Measurements from ENCODE around the gene SPINT2. TPM values are rescaled to one million over a fixed set of nuclear protein-coding genes. Genes with fewer than 3 reads are reported as not detected.

SPINT2 gene
- total RNA-seq, 1 donor from 2014 or later: 28.0 TPM

- Mint-ChIP-seq H3K27ac (ENCODE audit: unreplicated experiment) (no peak overlapping the region), H3K27me3 (ENCODE audit: low read depth) (peaks cover 3% of the 10 kb centered on the region), H3K36me3 (ENCODE audit: low read depth) (no peaks in the 10 kb centered on the region), H3K4me1 (ENCODE audit: low read depth) (peaks cover 14% of the 10 kb centered on the region), H3K4me3 (ENCODE audit: unreplicated experiment) (no peak overlapping the region), H3K9me3 (ENCODE audit: low read depth) (no peaks in the 10 kb centered on the region)
- TF ChIP-seq, protein P1, sequence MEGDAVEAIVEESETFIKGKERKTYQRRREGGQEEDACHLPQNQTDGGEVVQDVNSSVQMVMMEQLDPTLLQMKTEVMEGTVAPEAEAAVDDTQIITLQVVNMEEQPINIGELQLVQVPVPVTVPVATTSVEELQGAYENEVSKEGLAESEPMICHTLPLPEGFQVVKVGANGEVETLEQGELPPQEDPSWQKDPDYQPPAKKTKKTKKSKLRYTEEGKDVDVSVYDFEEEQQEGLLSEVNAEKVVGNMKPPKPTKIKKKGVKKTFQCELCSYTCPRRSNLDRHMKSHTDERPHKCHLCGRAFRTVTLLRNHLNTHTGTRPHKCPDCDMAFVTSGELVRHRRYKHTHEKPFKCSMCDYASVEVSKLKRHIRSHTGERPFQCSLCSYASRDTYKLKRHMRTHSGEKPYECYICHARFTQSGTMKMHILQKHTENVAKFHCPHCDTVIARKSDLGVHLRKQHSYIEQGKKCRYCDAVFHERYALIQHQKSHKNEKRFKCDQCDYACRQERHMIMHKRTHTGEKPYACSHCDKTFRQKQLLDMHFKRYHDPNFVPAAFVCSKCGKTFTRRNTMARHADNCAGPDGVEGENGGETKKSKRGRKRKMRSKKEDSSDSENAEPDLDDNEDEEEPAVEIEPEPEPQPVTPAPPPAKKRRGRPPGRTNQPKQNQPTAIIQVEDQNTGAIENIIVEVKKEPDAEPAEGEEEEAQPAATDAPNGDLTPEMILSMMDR (IDR thresholded peaks at IDR 0.05): no peak
- DNase-seq (ENCODE audit: low spot score): no peak
These were observed 32.5 kb upstream of the SPINT2 start for GRCh38 chr19:38231918-38232317.

GRCh38 chr19:38233740-38234251 is 30.6 kb upstream of the SPINT2 start:
- H3K27me3 Mint-ChIP-seq (ENCODE audit: low read depth): peaks cover 3% of the 10 kb centered on the region
- H3K27ac Mint-ChIP-seq (ENCODE audit: unreplicated experiment): no peak overlapping the region
- no peaks in the 10 kb centered on the region for H3K36me3 Mint-ChIP-seq (ENCODE audit: low read depth)
- no peak for DNase-seq (ENCODE audit: low spot score)
- H3K4me3 Mint-ChIP-seq (ENCODE audit: unreplicated experiment): no peak overlapping the region
- H3K9me3 Mint-ChIP-seq (ENCODE audit: low read depth): no peaks in the 10 kb centered on the region
- peaks cover 9% of the 10 kb centered on the region for H3K4me1 Mint-ChIP-seq (ENCODE audit: low read depth)
- TF ChIP-seq, protein P1 (IDR thresholded peaks at IDR 0.05): peak; percentile 92

DNA sequence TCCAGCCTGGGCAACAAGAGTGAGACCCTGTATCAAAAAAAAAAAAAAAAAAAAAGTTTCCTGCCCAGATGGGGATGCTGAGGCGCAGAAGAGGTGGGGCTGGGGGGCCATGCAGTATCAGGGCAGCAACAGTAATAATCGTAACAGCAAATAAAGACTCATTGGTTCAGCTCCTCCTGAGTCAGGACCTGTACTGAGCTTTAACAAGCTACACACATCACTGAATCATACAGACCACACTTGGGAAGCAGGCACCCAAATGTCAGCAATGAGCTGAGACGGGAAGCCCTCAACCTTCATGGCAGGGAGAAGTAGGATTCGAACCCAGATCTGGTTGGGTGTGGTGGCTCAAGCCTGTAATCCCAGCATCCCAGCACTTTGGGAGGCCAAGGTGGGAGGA is 29.8 kb upstream of the SPINT2 start:
- Mint-ChIP-seq H3K4me1 (ENCODE audit: low read depth) (peaks cover 6% of the 10 kb centered on the region), H3K4me3 (ENCODE audit: unreplicated experiment) (no peak overlapping the region), H3K36me3 (ENCODE audit: low read depth) (no peaks in the 10 kb centered on the region), H3K9me3 (ENCODE audit: low read depth) (no peaks in the 10 kb centered on the region), H3K27ac (ENCODE audit: unreplicated experiment) (no peak overlapping the region), H3K27me3 (ENCODE audit: low read depth) (peaks cover 3% of the 10 kb centered on the region)
- TF ChIP-seq, protein P1 (IDR thresholded peaks at IDR 0.05): no peak
- DNase-seq (ENCODE audit: low spot score): no peak

GRCh38 chr19:38239816-38240215 is 24.6 kb upstream of the SPINT2 start:
- Mint-ChIP-seq H3K36me3 (ENCODE audit: low read depth) (no peaks in the 10 kb centered on the region), H3K27ac (ENCODE audit: unreplicated experiment) (peak overlapping the region; percentile 73), H3K4me3 (ENCODE audit: unreplicated experiment) (no peak overlapping the region), H3K9me3 (ENCODE audit: low read depth) (no peaks in the 10 kb centered on the region), H3K4me1 (ENCODE audit: low read depth) (peaks cover 15% of the 10 kb centered on the region), H3K27me3 (ENCODE audit: low read depth) (no peaks in the 10 kb centered on the region)
- no peak for DNase-seq (ENCODE audit: low spot score)
- TF ChIP-seq, protein P1 (IDR thresholded peaks at IDR 0.05): no peak

DNA sequence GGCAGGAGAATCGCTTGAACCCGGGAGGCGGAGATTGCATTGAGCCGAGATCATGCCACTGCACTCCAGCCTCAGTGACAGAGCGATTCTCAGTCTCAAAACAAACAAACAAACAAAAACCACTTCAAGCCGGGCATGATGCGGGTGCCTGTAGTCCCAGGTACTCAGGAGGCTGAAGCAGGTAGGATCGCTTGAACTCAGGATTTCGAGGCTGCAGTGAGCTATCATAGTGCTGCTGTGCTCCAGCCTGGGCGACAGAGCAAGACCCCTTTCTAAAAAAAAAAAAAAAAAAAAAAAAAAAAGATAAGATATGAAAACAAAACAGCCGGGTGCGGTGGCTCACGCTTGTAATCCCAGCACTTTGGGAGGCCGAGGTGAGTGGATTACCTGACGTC is 21.1 kb upstream of the SPINT2 start:
- H3K27me3 Mint-ChIP-seq (ENCODE audit: low read depth): no peaks in the 10 kb centered on the region
- no peaks in the 10 kb centered on the region for H3K36me3 Mint-ChIP-seq (ENCODE audit: low read depth)
- no peak overlapping the region for H3K27ac Mint-ChIP-seq (ENCODE audit: unreplicated experiment)
- peaks cover 46% of the 10 kb centered on the region for H3K4me1 Mint-ChIP-seq (ENCODE audit: low read depth)
- TF ChIP-seq, protein P1 (IDR thresholded peaks at IDR 0.05): no peak
- H3K9me3 Mint-ChIP-seq (ENCODE audit: low read depth): no peaks in the 10 kb centered on the region
- no peak for DNase-seq (ENCODE audit: low spot score)
- peak overlapping the region; percentile 67 for H3K4me3 Mint-ChIP-seq (ENCODE audit: unreplicated experiment)

All from chondrocyte (in vitro differentiated cells).